ENCODE measurements around the gene TBC1D24. TPM values are rescaled to one million over a fixed set of nuclear protein-coding genes. Genes with fewer than 3 reads are reported as not detected.

TBC1D24 gene
- total and polyA plus RNA-seq, 2 donors (not counting 1 experiment from before 2014, with no cell fraction given) = 7.1 to 9.4 TPM

- H3K4me1 Mint-ChIP-seq = peaks cover 19% of the 10 kb centered on the region
- Histone ChIP-seq H2AFZ (ENCODE audit: insufficient read depth, low read depth, low read length, poor library complexity, severe bottlenecking) (no peak overlapping the region), H3K9ac (ENCODE audit: low read length) (no peak overlapping the region), H3K4me1 (ENCODE audit: control insufficient read depth in 2 of 2, insufficient read depth in 2 of 2, low read length in 2 of 2) (peaks cover 9 to 19% of the 10 kb centered on the region in 2 donors), H3K9me3 (ENCODE audit: control extremely low read depth in 1 of 3, control insufficient read depth in 2 of 3, insufficient read depth in 1 of 3, low read length in 2 of 3) (no peaks in the 10 kb centered on the region), H4K20me1 (ENCODE audit: control insufficient read depth, insufficient read depth, low read length, poor library complexity, severe bottlenecking) (no peaks in the 10 kb centered on the region), H3K27me3 (replicated peaks in 1 of 4; ENCODE audit: control extremely low read depth in 1 of 4, control insufficient read depth in 3 of 4, insufficient read depth in 4 of 4, low read length in 3 of 4) (no peaks in the 10 kb centered on the region), H3K4me3 (ENCODE audit: control extremely low read depth in 1 of 5, extremely low read depth in 1 of 5, insufficient read depth in 1 of 5, low read depth in 2 of 5, low read length in 4 of 5) (no peak overlapping the region), H3K4me2 (replicated peaks; ENCODE audit: low read depth, low read length, poor library complexity, severe bottlenecking) (no peak overlapping the region), H3K27ac (ENCODE audit: low read length in 2 of 2) (no peak overlapping the region), H3K79me2 (ENCODE audit: control insufficient read depth, insufficient read depth, low read length) (peaks cover 22% of the 10 kb centered on the region), H3K36me3 (replicated peaks in 1 of 2; ENCODE audit: control extremely low read depth in 1 of 2, control insufficient read depth in 1 of 2, extremely low read depth in 1 of 2, insufficient read depth in 2 of 2, low read length in 1 of 2) (no peaks in the 10 kb centered on the region)
- no peak overlapping the region for H3K4me3 Mint-ChIP-seq
- no peaks in the 10 kb centered on the region for H3K27me3 Mint-ChIP-seq
- ChIA-PET CTCF (interaction anchor here (0.6 to 3.0 kb wide), 20 partner anchors 11 to 479 kb away, joined by 3 to 41 read pairs (median 5); partner anchors contain the start of genes ABCA3, AMDHD2, ATP6V0C and CEMP1), POLR2A (interaction anchor here (1.3 kb wide), 1 partner anchor 308 kb away, joined by 3 read pairs; no protein-coding TSS in a partner anchor)
- 91% methylated on average over 18 of the region's 18 CpGs for WGBS (ENCODE audit: insufficient coverage)
- no peak for DNase-seq
- TF ChIP-seq, protein P1, sequence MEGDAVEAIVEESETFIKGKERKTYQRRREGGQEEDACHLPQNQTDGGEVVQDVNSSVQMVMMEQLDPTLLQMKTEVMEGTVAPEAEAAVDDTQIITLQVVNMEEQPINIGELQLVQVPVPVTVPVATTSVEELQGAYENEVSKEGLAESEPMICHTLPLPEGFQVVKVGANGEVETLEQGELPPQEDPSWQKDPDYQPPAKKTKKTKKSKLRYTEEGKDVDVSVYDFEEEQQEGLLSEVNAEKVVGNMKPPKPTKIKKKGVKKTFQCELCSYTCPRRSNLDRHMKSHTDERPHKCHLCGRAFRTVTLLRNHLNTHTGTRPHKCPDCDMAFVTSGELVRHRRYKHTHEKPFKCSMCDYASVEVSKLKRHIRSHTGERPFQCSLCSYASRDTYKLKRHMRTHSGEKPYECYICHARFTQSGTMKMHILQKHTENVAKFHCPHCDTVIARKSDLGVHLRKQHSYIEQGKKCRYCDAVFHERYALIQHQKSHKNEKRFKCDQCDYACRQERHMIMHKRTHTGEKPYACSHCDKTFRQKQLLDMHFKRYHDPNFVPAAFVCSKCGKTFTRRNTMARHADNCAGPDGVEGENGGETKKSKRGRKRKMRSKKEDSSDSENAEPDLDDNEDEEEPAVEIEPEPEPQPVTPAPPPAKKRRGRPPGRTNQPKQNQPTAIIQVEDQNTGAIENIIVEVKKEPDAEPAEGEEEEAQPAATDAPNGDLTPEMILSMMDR (IDR thresholded peaks at IDR 0.05) = no peak
- TF ChIP-seq EZH2 (IDR thresholded peaks at IDR 0.05; ENCODE audit: borderline replicate concordance, insufficient read depth, low read depth, low read length, poor library complexity, severe bottlenecking) = no peak
- intact Hi-C loops (cut with micrococcal nuclease) = loop anchor here (10.0 kb wide), 1 partner anchor 477 kb away; the partner anchor contains the start of gene NHERF2
- H3K9me3 Mint-ChIP-seq (ENCODE audit: insufficient read depth) = no peaks in the 10 kb centered on the region
- ATAC-seq (ENCODE audit: low read depth) = no peak
- H3K27ac Mint-ChIP-seq = no peak overlapping the region
These were observed 27.3 kb downstream of the TBC1D24 start for GRCh38 chr16:2501946-2502895.

Measured in B cell (primary cell).